HCT116 (cell line): ENCODE measurements around the gene FHIT. TPM values are rescaled to one million over a fixed set of nuclear protein-coding genes. Genes with fewer than 3 reads are reported as not detected.

Source experiments
- ATAC-seq: fragments of 200-7000 bp; cut with Tn5 transposase; 2 replicates; pipeline ENCODE4 v1.9.1; 2020; ENCODE audit warnings: mild to moderate bottlenecking, moderate library complexity
- BruUV-seq: library from RNA; stranded (reverse); fragments of 400-500 nt; replicated peaks from 2 replicates; lab custom pipeline; 2021; lab: Mats Ljungman, UMichigan
- CTCF ChIA-PET: fragments of 300-600 bp; sonication (Branson Sonifier 250); formaldehyde crosslinking; loops from one replicate; lab custom pipeline; 2021; ENCODE audit warnings: antibody characterized with exemption; lab: Charles Lee
- POLR2A ChIA-PET: fragments of 300-600, 350-600 bp; sonication (Branson Sonifier 250); formaldehyde crosslinking; loops from one replicate; lab custom pipeline; 2021; ENCODE audit warnings: antibody characterized with exemption; lab: Charles Lee
- RAD21 ChIA-PET, 2 experiments: fragments of 300-600 bp; sonication (Branson Sonifier 250); formaldehyde crosslinking; loops; one replicate each; lab custom pipeline; 2023; ENCODE audit warnings: low total read pairs in 2 of 2; ENCODE audit not compliant: uncharacterized antibody in 2 of 2, unreplicated experiment in 2 of 2, low non-redundant PET in 1 of 2; lab: Charles Lee
- DNase-seq: peaks from one replicate; pipeline ENCODE4 v3.0.0-alpha.2; 2010; ENCODE audit warnings: low read depth, low spot score
- H2AFZ ChIP-seq: fragments of 200-600 bp; shearing (Covaris generic), sonication (generic); 2 replicates; pipeline ENCODE4 v1.6.1; 2017; ENCODE audit warnings: low read depth, mixed run types, mixed read lengths, antibody characterized with exemption, low read length; ENCODE audit not compliant: poor library complexity, severe bottlenecking
- H3K27ac ChIP-seq: 2 replicates; pipeline ENCODE4 v1.5.1; 2012; ENCODE audit warnings: low read depth, low read length
- H3K27me3 ChIP-seq: fragments of 200-600 bp; sonication (generic); 2 replicates; pipeline ENCODE4 v1.6.1; 2016; ENCODE audit warnings: mixed run types, low read length, mixed read lengths; ENCODE audit not compliant: insufficient read depth
- H3K36me3 ChIP-seq, 2 experiments: fragments of 200-500 bp in 1 of 2; fragments of 200-600 bp in 1 of 2; sonication (Bioruptor generic) in 1 of 2; sonication (generic) in 1 of 2; 2 replicates each; pipeline versions ENCODE4 v1.5.1 to v1.6.1; 2014 to 2016; ENCODE audit warnings: low read length in 2 of 2, inconsistent platforms in 1 of 2, mixed read lengths in 1 of 2, mixed run types in 1 of 2; ENCODE audit not compliant: insufficient read depth in 2 of 2, control insufficient read depth in 1 of 2
- H3K4me1 ChIP-seq, 2 experiments: fragments of 200-600 bp in 1 of 2; sonication (generic) in 1 of 2; 2 replicates each; pipeline versions ENCODE4 v1.5.1 to v1.6.1; 2012 to 2017; ENCODE audit warnings: low read length in 2 of 2, inconsistent platforms in 1 of 2, mild to moderate bottlenecking in 1 of 2, mixed read lengths in 1 of 2, mixed run types in 1 of 2, moderate library complexity in 1 of 2; ENCODE audit not compliant: insufficient read depth in 2 of 2, control insufficient read depth in 1 of 2
- H3K4me2 ChIP-seq: fragments of 200-600 bp; sonication (generic); 2 replicates; pipeline ENCODE4 v1.6.1; 2017; ENCODE audit warnings: mixed run types, low read length, mixed read lengths
- H3K4me3 ChIP-seq, 2 experiments: fragments of 200-600 bp in 1 of 2; sonication (generic) in 1 of 2; replicated peaks in 1 of 2; 2 replicates each; pipeline ENCODE4 v1.5.1; 2011 to 2016; ENCODE audit warnings: low read length in 2 of 2, control low read depth in 1 of 2, low read depth in 1 of 2, mild to moderate bottlenecking in 1 of 2, mixed read lengths in 1 of 2, mixed run types in 1 of 2
- H3K79me2 ChIP-seq: fragments of 200-600 bp; sonication (generic); 2 replicates; pipeline ENCODE4 v1.6.1; 2017; ENCODE audit warnings: mild to moderate bottlenecking, mixed run types, low read length, moderate library complexity, mixed read lengths; ENCODE audit not compliant: insufficient read depth
- H3K9ac ChIP-seq: fragments of 200-600 bp; sonication (generic); 2 replicates; pipeline ENCODE4 v1.6.1; 2016; ENCODE audit warnings: low read length, mixed read lengths
- H3K9me2 ChIP-seq: fragments of 200-600 bp; sonication (generic), shearing (Covaris generic); 2 replicates; pipeline ENCODE4 v1.6.1; 2017; ENCODE audit warnings: mixed run types, mild to moderate bottlenecking, moderate library complexity; ENCODE audit not compliant: insufficient read depth
- H3K9me3 ChIP-seq, 2 experiments: fragments of 200-500 bp in 1 of 2; fragments of 200-600 bp in 1 of 2; sonication (Bioruptor generic) in 1 of 2; sonication (generic) in 1 of 2; 2 replicates each; pipeline ENCODE4 v1.6.1; 2014 to 2017; ENCODE audit warnings: low read length in 2 of 2, mixed read lengths in 2 of 2, inconsistent platforms in 1 of 2, low read depth in 1 of 2, mild to moderate bottlenecking in 1 of 2, mixed run types in 1 of 2, moderate library complexity in 1 of 2; ENCODE audit not compliant: control insufficient read depth in 1 of 2, insufficient read depth in 1 of 2
- H4K20me1 ChIP-seq: fragments of 200-600 bp; sonication (generic), shearing (Covaris generic); 2 replicates; pipeline ENCODE4 v1.6.1; 2017; ENCODE audit warnings: mixed run types, mild to moderate bottlenecking, moderate library complexity; ENCODE audit not compliant: insufficient read depth
- ATF3 ChIP-seq: IDR thresholded peaks from 2 replicates; pipeline ENCODE4 v1.6.1; 2012
- CBX3 ChIP-seq: IDR thresholded peaks from 2 replicates; pipeline ENCODE4 v1.6.1; 2012; ENCODE audit warnings: low read depth
- CEBPB ChIP-seq: IDR thresholded peaks from 2 replicates; pipeline ENCODE4 v1.6.1; 2012; ENCODE audit warnings: low read depth
- EGR1 ChIP-seq: IDR thresholded peaks from 2 replicates; pipeline ENCODE4 v1.6.1; 2012; ENCODE audit warnings: low read depth
- ELF1 ChIP-seq: IDR thresholded peaks from 2 replicates; pipeline ENCODE4 v1.6.1; 2012; ENCODE audit warnings: low read depth, borderline replicate concordance
- EZH2 ChIP-seq: fragments of 200-600 bp; sonication (generic); IDR thresholded peaks from 2 replicates; pipeline ENCODE4 v1.6.1; 2017; ENCODE audit warnings: antibody characterized with exemption, mixed run types
- EZH2phosphoT487 ChIP-seq: fragments of 200-600 bp; IDR thresholded peaks from 2 replicates; pipeline ENCODE4 v1.6.1; 2018; ENCODE audit warnings: antibody characterized with exemption, borderline replicate concordance
- FOSL1 ChIP-seq: IDR thresholded peaks from 2 replicates; pipeline ENCODE4 v1.6.1; 2012; ENCODE audit warnings: low read depth
- JUND ChIP-seq: IDR thresholded peaks from 2 replicates; pipeline ENCODE4 v1.6.1; 2012
- POLR2A ChIP-seq: IDR thresholded peaks from 2 replicates; pipeline ENCODE4 v1.7.0; 2011; ENCODE audit warnings: borderline replicate concordance; ENCODE audit not compliant: insufficient read depth, insufficient read length; ENCODE audit errors: extremely low read depth
- RAD21 ChIP-seq: IDR thresholded peaks from 2 replicates; pipeline ENCODE4 v1.6.1; 2012; ENCODE audit warnings: low read depth, mild to moderate bottlenecking
- SIN3A ChIP-seq: IDR thresholded peaks from 2 replicates; pipeline ENCODE4 v1.6.1; 2012; ENCODE audit warnings: low read depth
- SP1 ChIP-seq: IDR thresholded peaks from 2 replicates; pipeline ENCODE4 v1.6.1; 2012; ENCODE audit warnings: low read depth
- SRF ChIP-seq: IDR thresholded peaks from 2 replicates; pipeline ENCODE4 v1.6.1; 2012; ENCODE audit warnings: low read depth
- TCF7L2 ChIP-seq: IDR thresholded peaks from 2 replicates; pipeline ENCODE4 v1.7.0; 2011; ENCODE audit warnings: borderline replicate concordance, inconsistent platforms; ENCODE audit not compliant: insufficient read depth, insufficient read length; ENCODE audit errors: extremely low read depth
- ZNF274 ChIP-seq: fragments of 200-500 bp; sonication (Bioruptor generic); IDR thresholded peaks from 2 replicates; pipeline ENCODE4 v1.6.1; 2014; ENCODE audit warnings: mild to moderate bottlenecking, low read depth, low read length, inconsistent platforms
- intact Hi-C: fragments of 100-400 bp; cut with micrococcal nuclease; formaldehyde crosslinking; loops from 2 replicates; pipeline ENCODE4 v1.10.0; 2022
- total RNA-seq: library from RNA; stranded (reverse); gene quantifications from one replicate; pipeline ENCODE4 v1.2.1, GENCODE V29; 2021; ENCODE audit not compliant: unreplicated experiment
- TF ChIP-seq, protein P1 (sequence below): IDR thresholded peaks from 2 replicates; pipeline ENCODE4 v1.6.1; 2012

FHIT gene
- total RNA-seq, 1 experiment from 2014 or later = 20.1 TPM

- no peak for ATAC-seq
- Histone ChIP-seq H3K36me3 (no peaks in the 10 kb centered on the region), H3K9me2 (no peaks in the 10 kb centered on the region), H2AFZ (no peak overlapping the region), H3K27ac (no peak overlapping the region), H3K79me2 (no peaks in the 10 kb centered on the region), H3K4me3 (no peak overlapping the region), H3K9ac (no peak overlapping the region), H4K20me1 (no peaks in the 10 kb centered on the region), H3K27me3 (peaks cover 17% of the 10 kb centered on the region), H3K4me1 (no peaks in the 10 kb centered on the region), H3K9me3 (no peaks in the 10 kb centered on the region), H3K4me2 (no peak overlapping the region)
- no peak for TF ChIP-seq POLR2A
- TF ChIP-seq EGR1 = no peak
- TF ChIP-seq SP1 = no peak
- no peak for TF ChIP-seq SRF
- TF ChIP-seq FOSL1 = no peak
- TF ChIP-seq JUND = no peak
- TF ChIP-seq TCF7L2 = no peak
- TF ChIP-seq ELF1 = no peak
- TF ChIP-seq CEBPB = no peak
- no peak for TF ChIP-seq EZH2
- no peak for TF ChIP-seq SIN3A
- TF ChIP-seq ATF3 = no peak
- TF ChIP-seq, protein P1, sequence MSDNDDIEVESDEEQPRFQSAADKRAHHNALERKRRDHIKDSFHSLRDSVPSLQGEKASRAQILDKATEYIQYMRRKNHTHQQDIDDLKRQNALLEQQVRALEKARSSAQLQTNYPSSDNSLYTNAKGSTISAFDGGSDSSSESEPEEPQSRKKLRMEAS = no peak
- TF ChIP-seq ZNF274 = no peak
- ChIA-PET CTCF (no interaction called here), POLR2A (no interaction called here), RAD21 (no interaction called here)
- BruUV-seq = no TSS peak
- DNase-seq = no peak
- intact Hi-C loops = no loop called here
Measured at GRCh38 chr3:59752925-59753324, 1498.3 kb downstream of the FHIT start.

- CTCF ChIA-PET = no interaction called here
- Histone ChIP-seq H3K36me3 (no peaks in the 10 kb centered on the region), H3K27ac (no peak overlapping the region), H3K9ac (no peak overlapping the region)
- TF ChIP-seq ELF1 (no peak), CBX3 (no peak), RAD21 (no peak), SIN3A (no peak), EZH2phosphoT487 (no peak)
- TF ChIP-seq, all 23 proteins: peak for 0
- ChIA-PET POLR2A (no interaction called here), RAD21 (no interaction called here)
- Histone ChIP-seq H3K27me3 (peaks cover 6% of the 10 kb centered on the region), H3K4me2 (no peak overlapping the region), H3K4me1 (no peaks in the 10 kb centered on the region), H3K79me2 (no peaks in the 10 kb centered on the region), H3K4me3 (no peak overlapping the region), H3K9me3 (no peaks in the 10 kb centered on the region), H2AFZ (no peak overlapping the region), H4K20me1 (no peaks in the 10 kb centered on the region), H3K9me2 (no peaks in the 10 kb centered on the region)
- intact Hi-C loops = no loop called here
- ATAC-seq = no peak
- no peak for DNase-seq
- no TSS peak for BruUV-seq
Measured at GRCh38 chr3:59751606-59752005, 1499.6 kb downstream of the FHIT start.
